NCI-H1436 treated with DMSO at 0.1 percent for 48 hours (cell line): Measurements from ENCODE around the gene TMEM258.

ENCODE experiments used
- DNase-seq: peaks from one replicate; lab custom pipeline; 2025; lab: John Stamatoyannopoulos, UW

TMEM258 gene

DNA sequence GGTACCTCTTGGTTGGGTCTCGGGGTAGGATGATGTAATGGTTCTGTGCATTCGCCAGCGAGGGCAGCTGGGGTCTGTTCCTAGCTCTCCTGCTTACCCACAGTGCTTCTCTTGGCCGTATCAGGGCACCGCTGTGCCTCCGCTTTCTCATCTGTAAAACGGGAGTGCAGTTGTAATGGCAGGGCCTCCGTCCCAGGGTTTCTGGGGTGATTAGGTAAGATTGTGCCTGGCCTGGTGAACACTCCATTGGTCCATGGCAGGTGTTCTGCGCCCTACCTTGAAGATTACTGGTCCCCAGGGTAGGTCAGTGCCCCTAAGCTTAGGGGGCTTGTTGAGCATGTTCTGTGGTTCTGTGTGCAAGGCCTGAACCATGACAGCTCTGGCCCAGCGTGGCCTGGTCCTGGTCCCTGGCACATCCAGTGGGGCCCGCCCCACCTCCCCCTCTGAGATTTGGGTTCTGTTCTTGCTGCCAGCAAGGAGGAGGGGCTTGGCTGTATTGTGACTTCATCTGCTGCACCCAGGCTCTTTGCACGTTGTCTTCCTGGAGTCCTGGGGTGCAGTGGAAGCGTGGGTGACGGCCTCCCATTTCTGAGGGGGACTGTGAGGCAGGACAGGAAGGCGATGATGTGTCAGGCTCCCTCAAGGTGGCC is 35.1 kb downstream of the TMEM258 start:
- no peak for DNase-seq

DNA sequence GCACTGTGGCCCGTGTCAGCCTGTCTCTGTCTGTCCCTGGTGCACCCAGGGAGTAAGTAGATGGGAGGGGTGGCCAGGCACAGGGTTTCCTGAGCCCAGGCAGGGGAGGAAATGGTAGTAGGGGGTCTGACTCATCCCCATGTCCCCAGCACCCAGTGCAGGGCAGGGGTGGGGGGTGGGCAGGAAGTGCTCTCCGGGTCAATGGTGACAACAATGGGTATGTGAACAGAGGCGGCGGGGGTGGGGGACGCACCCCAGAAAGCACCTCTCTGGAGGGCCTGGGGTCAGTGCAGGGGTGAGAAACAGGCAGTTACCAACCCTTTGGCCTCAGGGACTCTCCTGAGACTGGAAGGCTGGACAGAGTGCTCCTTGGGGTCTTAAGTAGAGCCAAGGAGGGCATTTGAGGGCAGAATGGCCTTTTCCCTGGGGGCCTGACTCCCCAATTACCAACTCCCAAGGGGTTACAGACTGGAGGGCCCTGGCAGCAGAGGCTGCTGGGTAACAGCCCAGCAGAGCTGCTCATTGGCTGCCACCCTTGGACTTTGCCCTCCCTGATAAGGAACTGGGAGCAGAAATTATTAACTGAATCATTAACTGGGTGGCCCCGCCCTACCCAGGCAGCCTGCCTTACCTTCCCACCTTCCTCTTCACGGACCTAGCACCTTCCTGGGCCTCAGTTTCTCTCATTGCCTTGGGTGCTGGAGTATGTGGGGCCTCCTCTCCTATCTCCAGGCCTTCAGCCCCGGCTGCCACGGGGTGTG is 35.8 kb downstream of the TMEM258 start:
- DNase-seq, result peak; percentile 83

DNA sequence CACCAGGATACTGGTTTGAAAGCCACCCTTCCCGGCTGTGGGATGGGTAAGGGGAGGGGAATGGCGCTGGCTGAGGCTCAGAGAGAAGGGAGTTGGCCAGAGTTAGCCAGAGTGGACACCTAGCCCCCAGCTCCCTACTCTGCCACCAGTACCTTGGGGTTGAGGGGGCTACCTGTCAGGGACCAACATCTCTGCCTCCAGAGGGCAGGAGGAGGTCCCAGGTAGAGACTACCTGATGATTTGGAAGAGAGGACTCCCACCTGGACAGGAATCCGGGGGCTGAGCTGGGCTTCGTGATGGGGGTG is 36.3 kb downstream of the TMEM258 start:
- DNase-seq, result no peak

DNA sequence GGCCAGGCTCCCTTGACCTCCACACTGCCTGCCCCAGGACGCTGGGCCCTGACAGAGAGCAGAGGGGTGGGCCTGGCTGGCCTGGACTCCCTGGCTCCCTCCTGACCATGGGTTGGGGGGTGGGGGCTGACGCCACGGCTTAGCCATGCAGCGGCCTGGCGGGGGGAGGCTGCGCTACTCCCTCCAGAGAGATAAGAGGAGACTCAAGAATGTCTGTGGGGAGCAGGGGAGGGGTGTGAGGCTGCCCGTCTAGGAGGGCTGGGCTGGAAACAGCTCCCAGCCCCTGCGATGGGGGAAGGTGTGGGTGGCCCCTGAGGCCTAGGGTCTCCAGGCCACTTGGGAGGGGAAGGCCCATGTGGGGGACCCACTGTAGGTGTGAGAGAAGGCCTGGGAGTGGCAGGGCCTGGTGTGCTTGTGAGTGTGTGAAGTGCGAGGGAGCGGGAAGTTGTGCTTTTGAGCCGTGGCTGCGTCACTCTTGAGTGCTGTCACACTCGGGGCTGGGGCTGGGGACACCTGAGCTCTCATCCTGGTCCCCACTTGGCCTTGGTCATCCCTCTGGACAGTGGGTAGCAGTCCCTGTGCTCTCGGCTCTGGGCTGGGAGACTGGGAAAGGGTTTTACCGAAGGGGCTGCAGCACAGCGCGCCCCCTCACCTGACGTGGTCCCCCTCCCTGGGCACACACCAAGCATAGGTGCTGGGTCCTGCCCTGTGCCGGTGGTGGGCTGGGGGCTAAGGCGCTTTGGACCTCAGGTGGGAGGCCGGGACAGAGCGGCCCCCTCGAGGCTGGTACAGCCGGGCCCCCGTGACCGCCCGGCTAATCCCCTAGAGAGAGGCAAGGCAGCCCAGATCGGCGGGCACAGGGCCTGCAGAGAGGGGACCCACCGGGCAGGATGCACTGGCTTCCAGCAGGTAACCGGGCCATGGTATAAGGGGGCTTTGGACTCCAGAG is 37.6 kb downstream of the TMEM258 start:
- DNase-seq, result no peak

DNA sequence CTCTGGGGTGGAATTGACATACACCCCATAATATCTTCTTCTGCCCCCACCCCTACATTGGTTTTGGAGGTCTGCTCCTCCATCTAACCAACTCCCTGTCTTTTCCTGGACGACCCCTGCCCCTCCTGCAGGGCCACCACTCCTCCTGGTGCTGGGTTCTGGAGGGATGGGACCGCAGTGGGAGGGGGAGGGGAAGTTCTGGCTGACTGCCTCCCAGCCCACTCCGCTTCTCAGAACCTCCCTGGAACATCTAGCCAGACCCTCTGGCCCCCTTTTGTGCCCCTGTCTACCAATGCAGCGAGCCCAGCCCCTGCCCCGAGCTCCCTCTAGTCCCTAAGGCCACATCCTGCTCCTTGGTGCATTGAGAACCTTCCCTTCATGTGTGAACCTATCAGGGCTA is 38.7 kb downstream of the TMEM258 start:
- no peak for DNase-seq

DNA sequence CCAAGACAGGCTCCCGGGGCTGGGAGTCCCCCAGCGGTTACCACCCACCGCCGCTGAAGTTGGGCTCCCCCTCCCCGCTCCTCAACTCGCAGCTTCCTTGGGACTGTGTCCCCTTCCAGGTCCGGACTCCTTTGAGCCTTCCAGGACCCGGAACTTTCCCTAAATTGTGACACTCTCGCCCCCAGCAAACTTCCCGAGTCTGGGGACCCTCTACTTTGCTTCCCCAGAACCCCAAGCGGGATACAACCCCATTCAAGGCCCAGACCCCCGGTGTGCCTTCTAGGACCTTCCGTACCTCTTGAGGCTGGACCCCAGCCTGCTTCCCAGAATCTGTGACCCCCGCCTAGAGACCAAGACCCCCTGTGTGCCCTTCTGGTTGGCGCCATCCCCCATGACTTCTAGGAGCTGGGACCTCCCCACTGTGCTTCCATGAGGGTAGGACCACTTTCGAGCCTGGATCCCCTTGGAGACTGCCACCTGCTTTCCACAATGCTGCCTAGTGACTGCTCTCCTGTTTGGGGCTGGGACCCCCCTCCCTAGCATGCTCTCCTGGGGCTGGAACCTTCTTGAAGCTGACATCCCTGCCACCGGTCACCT is 39.4 kb downstream of the TMEM258 start:
- no peak for DNase-seq

DNA sequence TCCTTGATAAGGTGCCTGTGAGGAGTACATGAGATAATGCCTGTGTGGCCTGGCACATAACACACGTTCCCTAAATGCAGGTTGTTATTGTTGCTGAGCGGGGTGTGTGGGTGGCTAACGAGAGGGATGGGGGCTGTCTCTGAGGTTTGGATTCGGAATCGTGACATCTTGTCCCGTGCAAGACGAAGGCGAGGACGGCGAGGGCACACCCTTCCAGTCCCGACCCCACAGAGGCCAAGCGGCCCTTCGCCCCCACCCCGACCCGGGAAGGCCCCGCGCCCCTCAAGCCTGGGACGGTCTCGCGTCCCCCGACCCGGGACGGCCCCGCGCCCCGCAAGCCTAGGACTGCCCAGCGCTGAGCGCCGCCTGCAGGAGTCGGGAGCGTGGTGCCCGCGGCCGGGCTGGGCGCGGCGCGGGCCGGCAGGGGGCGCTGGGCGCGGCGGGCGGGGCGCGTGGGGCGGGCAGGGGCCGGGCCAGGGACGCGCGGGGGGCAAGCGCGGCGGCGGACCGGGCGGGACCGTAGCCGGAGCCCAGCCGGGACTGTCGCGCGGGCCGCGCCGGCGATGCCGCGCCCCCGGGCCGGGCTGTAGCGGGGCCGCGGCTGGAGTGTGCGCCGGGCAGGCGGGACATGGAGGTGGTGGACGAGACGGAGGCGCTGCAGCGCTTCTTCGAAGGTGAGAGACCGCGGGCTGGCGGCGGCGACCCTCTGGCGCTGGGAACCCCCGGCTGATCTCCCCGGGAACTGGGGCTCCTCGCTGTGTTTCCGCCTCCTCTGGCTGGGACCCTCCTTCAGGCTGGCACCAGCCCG is 40.1 kb downstream of the TMEM258 start, which contains the start of gene MYRF:
Gene MYRF (plus strand): TSS at position 520 of the 808 bp plus-strand sequence. CDS start 109 bp downstream, at position 629.
- DNase-seq, result no peak

DNA sequence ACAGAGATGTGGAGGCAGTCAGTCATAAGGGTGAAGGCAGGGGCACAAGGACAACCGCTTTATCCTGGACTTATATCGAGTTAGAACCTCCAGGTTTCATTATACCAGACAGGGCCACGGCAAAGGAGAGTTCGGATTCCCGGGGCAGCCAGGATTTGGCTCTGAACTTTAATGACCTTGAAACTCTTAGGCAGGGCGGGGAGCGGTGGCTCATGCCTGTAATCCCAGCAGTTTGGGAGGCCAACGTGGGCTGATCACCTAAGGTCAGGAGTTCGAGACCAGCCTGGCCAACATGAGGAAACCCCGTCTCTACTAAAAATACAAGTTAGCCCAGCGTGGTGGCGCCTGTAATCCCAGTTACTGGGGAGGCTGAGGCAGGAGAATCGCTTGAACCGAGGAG is 41.0 kb downstream of the TMEM258 start:
- no peak for DNase-seq

DNA sequence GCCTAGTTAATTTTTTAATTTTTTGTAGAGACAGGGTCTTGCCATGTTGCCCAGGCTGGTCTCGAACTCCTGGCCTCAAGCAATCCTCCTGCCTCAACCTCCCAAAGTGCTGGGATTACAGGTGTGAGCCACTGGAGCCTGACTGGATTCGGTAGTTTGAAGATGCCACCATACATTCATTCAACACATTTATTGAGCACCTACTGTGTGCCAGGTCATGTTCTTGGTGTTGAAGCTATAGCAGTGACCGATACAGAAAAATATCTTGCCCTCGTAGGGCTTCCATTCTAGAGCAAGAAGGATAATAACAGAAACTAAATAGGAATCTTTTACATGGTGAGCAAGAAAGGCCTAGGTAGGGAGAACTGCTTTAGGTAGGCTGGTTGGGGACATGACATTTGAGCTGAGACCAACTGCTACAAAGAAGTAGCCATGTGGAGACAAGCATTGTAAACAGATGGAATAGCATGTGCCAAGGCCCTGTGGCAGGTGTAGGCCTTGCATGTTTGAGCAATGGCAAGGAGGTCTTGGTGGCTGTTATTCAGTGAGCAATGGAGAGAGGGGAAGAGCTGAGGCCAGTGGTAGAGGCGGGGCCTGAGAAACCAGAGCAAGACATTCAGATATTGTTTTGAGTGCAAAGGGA is 41.6 kb downstream of the TMEM258 start:
- DNase-seq, result no peak

DNA sequence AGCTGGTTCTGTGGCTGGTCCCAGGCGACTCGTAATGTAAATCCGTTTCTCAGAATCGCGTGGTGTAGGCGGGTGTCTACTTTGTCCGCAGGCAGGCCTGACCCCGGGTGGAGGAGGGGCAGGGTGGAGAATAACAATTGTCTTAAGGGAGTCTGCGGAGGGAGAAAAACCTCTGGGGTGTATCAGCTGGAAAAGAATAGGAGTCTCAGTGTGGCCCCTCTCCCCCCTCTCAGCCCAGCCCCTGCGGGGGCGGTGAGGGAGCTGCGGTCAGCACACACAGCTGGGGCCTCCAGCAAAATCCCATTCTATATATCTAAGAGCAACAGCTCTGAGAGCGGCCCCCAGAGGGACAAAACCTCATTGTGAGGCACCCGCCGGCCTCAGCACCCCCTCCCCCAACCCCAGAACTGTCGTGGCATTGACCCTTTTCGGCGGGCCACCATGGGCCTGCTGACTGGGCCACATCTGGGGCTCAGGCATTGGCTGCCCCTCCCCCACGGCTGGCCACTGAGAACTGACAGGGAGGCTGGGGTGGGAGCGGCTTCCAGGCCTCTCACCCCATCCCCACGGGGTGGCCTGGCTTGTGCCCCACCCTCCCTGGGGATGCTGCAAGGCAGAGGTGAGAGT is 42.7 kb downstream of the TMEM258 start:
- DNase-seq, result no peak

DNA sequence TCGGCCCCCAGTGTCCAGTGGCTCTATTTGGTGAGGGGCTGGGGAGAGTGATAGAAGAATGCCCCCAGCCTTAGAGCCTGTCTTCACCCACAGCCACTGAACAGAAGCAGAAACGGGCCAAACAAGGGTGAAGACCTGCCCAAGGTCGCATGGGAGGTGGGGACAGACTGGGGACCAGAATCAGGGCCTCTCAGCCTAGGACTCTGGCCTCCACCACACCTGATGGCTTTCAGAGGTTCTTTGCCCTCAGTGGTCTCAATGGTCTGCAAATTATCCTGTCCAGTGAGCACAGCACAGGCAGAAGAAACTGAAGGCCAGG is 44.5 kb downstream of the TMEM258 start:
- no peak for DNase-seq

DNA sequence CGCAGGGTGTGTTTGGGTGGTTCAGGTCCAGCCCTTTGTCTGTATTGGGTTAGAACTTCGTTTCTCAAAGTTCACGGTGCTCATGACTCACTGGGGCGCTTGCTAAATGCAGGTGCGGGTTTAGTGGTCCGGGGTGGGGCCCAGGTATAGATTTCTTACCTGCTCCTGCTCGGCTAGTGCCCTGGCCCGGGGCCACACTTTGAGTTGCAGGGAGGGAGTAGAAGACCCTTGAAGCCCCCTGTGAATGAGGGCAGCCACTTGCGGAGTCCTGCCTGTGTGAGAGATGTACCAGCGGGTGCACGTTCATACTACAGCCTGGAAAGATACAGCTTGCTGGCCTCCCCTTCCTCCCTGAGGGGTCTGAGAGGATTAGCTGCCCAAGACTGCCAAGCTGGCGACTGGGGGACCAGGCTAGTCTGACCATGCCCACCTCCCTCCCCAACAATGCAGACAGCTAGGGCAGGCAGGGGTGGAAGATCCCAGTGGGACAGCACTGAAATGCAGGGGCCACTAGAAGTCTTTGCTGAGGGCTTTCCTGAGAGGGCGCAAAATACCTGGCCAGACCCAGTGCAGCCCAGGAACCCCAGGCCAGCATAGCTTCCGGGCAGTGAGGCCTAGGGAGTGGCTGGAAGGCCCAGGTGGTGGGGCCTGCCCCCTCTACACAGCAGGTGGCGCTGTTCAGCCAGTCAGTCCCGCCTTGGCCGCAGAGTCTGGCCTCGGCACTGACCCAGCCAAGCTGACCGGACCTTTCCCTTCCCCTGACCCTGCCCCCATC is 45.0 kb downstream of the TMEM258 start:
- no peak for DNase-seq

DNA sequence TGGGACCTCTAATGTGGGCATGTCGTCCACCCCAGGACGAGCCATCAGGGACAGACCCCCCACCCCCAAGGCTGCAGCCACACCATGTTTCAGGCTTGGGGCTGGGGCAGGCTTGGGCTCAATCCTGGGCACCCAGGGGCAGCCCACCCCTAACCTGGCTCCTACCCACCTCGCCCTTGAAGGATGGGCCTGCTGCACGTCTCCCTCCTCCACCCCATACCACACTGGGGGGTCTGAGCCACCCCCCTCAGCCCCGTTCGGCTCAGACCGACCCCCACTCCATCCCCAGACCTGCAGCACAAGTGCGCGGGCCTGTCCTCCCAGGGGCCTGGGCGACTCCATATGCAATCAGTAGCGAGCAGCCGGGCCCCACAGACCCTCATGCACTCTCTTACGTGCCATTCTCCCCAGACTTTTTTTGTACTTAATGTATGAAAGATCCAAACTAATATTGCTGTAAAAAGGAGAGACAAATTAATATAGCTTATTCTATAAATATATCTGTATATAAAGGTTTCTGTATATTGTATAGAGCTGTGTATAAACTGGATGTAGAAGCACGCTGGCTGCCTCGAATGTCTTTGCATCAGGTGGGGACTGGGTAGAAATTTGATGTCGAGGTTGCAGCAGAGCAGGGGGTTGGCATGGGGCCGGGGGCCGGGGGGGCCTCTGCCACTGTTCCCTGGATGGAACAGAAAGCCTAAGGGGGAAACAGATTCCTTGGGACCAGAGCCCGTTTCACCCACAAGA is 45.8 kb downstream of the TMEM258 start:
- no peak for DNase-seq

DNA sequence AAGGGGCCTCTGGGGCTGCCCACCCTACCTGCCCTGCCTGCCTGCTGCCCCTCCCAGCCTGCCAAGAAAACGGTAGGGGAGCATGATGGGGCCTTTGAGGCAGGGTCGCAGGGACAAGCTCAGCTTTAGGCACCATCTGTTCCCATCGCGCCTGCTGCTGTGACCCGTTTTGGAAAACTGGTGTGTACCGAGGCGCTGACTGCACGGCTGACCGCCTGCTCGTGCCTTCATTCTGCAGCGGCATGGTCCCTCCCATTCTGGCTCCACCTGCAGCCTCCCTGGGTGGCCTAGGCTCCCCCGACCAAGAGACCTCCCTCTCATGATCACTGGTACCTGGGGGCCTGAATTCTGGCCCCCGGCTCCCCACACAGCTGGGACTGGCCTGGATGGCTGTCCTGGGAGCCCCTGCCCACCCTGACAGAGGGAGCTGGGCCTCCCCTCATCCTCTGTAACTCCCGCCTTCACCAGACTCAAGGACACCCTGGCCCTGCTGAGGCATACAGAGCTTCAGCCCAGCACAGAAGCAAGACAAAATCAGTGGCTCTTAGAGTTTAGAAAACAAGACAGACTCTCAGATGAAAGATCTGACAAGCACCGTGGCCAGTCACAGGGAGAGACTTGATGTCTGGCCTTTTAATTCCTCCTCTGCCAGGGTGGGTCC is 46.5 kb downstream of the TMEM258 start:
- no peak for DNase-seq

DNA sequence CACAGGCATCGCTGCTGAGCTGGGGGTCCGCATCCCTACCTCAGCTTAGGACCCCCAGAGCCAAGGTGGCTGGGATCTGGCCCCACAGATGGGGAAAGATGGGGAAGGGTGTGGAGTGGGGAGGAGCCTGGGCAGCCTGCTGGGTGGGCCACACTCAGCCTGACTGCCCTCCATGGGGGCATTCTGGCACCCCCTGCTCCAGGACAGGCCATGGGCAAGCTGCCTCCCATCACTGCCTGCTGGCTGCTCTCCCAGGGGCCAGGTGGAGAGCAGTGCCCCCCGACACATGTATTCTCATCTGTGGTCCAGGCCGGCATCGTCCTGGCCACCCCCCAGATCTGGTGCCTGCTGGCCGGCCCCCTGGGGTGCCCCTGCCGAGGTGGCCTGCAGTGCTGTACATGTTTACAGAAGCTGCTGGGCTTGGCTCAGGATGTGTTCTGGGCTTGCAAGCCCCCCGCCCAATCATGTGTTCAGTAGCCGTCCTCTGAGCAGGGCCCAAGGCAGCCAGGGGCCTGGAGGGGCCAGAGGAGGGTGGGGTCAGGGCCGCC is 47.7 kb downstream of the TMEM258 start:
- DNase-seq, result no peak

DNA sequence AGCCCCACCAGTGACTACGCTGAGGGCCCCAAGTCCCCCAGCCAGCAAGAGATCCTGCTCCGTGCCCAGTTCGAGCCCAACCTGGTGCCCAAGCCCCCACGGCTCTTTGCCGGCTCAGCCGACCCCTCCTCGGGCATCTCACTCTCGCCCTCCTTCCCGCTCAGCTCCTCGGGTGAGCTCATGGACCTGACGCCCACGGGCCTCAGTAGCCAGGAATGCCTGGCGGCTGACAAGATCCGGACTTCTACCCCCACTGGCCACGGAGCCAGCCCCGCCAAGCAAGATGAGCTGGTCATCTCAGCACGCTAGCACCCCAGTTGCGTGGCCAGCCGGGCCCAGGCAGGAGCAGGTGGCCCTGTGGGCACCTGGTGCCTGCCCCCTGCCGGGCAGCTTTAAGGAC is 48.2 kb downstream of the TMEM258 start:
- DNase-seq, result no peak

DNA sequence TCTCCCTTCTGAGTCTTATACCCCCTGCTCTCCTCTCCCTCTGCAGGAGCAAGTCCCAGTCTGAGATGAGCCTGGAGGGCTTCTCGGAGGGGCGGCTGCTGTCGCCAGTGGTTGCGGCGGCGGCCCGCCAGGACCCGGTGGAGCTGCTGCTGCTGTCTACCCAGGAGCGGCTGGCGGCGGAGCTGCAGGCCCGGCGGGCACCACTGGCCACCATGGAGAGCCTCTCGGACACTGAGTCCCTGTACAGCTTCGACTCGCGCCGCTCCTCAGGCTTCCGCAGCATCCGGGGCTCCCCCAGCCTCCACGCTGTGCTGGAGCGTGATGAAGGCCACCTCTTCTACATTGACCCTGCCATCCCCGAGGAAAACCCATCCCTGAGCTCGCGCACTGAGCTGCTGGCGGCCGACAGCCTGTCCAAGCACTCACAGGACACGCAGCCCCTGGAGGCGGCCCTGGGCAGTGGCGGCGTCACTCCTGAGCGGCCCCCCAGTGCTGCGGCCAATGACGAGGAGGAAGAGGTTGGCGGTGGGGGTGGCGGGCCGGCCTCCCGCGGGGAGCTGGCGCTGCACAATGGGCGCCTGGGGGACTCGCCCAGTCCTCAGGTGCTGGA is 48.8 kb downstream of the TMEM258 start:
- no peak for DNase-seq

DNA sequence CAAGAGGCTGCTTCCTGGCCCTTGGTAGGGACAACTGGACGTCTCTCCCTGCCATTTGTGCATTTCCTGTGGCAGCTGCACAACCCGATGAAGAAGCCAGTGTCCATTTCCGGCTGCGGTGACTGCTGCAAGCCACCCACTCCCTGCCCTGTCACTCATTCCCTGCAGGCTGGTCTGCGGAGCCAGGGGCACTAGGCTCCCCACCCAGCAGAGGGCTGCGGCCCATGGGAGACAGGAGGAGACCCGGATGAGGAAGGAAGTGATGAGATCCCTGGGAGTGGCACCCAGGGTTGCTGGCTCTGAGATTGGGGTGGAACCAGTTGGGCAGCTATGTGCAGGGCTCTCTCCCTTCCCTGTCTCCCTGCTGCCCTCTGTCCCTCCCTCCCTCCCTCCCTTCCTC is 50.0 kb downstream of the TMEM258 start:
- no peak for DNase-seq
